LHCN-M2 (cell line): Measurements from ENCODE around the gene USP3. TPM values are rescaled to one million over a fixed set of nuclear protein-coding genes. Genes with fewer than 3 reads are reported as not detected.

Experiments used
- total RNA-seq: library from RNA; depleted of rRNA; stranded (reverse); fragments of >200 nt; gene quantifications from 2 replicates; pipeline ENCODE4 v1.2.3, GENCODE V29; 2014; rRNA removed

USP3 gene
- total RNA-seq, 1 experiment from 2014 or later = 24.3 TPM

Other genes starting within 250 kb of the USP3 start
- 27.3 and 32.8 TPM in 2 replicates for gene APH1B, start 227.0 kb upstream of the USP3 start, total RNA-seq
- gene CA12, start 122.7 kb upstream of the USP3 start, total RNA-seq = 4.9 and 5.2 TPM in 2 replicates
- gene FBXL22, start 92.8 kb downstream of the USP3 start, total RNA-seq = 0.23 TPM in 1 of 2 replicates, not detected in the other